K562 (cell line): Measurements from ENCODE around the gene SYT13. TPM values are rescaled to one million over a fixed set of nuclear protein-coding genes. Genes with fewer than 3 reads are reported as not detected.

Experiments used
- ATAC-seq: fragments of 200-7000 bp; cut with Tn5 transposase; 3 replicates; pipeline ENCODE4 v1.9.1; 2020; ENCODE audit warnings: moderate library complexity
- BruUV-seq: library from RNA; stranded (reverse); fragments of 400-500 nt; replicated peaks from 2 replicates; lab custom pipeline; 2021; lab: Mats Ljungman, UMichigan
- CTCF ChIA-PET: fragments of 300-600 bp; formaldehyde crosslinking; extraction: SDS; loops from one replicate; lab custom pipeline; 2021; ENCODE audit warnings: low intra/inter-chr PET ratio; lab: Yijun Ruan, JAX
- POLR2A ChIA-PET: fragments of 300-600, 350-650 bp; sonication (Branson Sonifier 250); formaldehyde crosslinking; extraction: SDS; loops from one replicate; lab custom pipeline; 2021; ENCODE audit warnings: antibody characterized with exemption, inconsistent platforms; lab: Yijun Ruan, JAX
- DNase-seq, 4 experiments: peaks; one replicate each; pipeline versions ENCODE4 v3.0.0 to v3.0.0-alpha.2; 2011 to 2018; ENCODE audit warnings: low spot score in 3 of 4, mixed read lengths in 3 of 4; ENCODE audit errors: extremely low read depth in 1 of 4
- FAIRE-seq: peaks from 2 replicates; lab custom pipeline; 2011; peaks lifted over from hg19 to GRCh38; lab: Jason Lieb, UNC
- H2AFZ ChIP-seq: 2 replicates; pipeline ENCODE4 v1.6.0; 2011; ENCODE audit warnings: low read depth, low read length, control low read depth, inconsistent platforms
- H3K27ac ChIP-seq: fragments of 200-600 bp; 3 replicates; pipeline ENCODE4 v1.8.0; 2011; ENCODE audit warnings: low read depth, mild to moderate bottlenecking, control low read depth, inconsistent platforms, low read length, moderate library complexity, mixed read lengths; ENCODE audit errors: extremely low read depth
- H3K27me3 ChIP-seq, 2 experiments: fragments of 300-600 bp in 1 of 2; 2 replicates in 1 of 2; 3 replicates in 1 of 2; pipeline versions ENCODE4 v1.6.0 to v1.8.0; 2011; ENCODE audit warnings: inconsistent platforms in 2 of 2, low read length in 2 of 2, mild to moderate bottlenecking in 1 of 2, mixed read lengths in 1 of 2, moderate library complexity in 1 of 2; ENCODE audit not compliant: control insufficient read depth in 2 of 2, insufficient read depth in 2 of 2
- H3K36me3 ChIP-seq: fragments of 300-600 bp; 3 replicates; pipeline ENCODE4 v1.8.0; 2011; ENCODE audit warnings: mild to moderate bottlenecking, low read length, inconsistent platforms; ENCODE audit not compliant: control insufficient read depth, insufficient read depth
- H3K4me1 ChIP-seq, 2 experiments: fragments of 200-600 bp in 1 of 2; replicated peaks in 1 of 2; 2 replicates in 1 of 2; 3 replicates in 1 of 2; pipeline versions ENCODE4 v1.5.1 to v1.8.0; 2011; ENCODE audit warnings: inconsistent platforms in 2 of 2, low read length in 2 of 2, mild to moderate bottlenecking in 1 of 2, mixed read lengths in 1 of 2, moderate library complexity in 1 of 2; ENCODE audit not compliant: control insufficient read depth in 2 of 2, insufficient read depth in 2 of 2
- H3K4me2 ChIP-seq: 2 replicates; pipeline ENCODE4 v1.6.1; 2011; ENCODE audit warnings: low read length, control low read depth, inconsistent platforms, mixed read lengths; ENCODE audit not compliant: insufficient read depth
- H3K4me3 ChIP-seq: fragments of 200-600 bp; sonication (generic), shearing (Covaris generic); 2 replicates; pipeline ENCODE4 v1.5.1; 2016; ENCODE audit warnings: control low read depth, inconsistent platforms
- H3K79me2 ChIP-seq: fragments of 200-600 bp; 3 replicates; pipeline ENCODE4 v1.8.0; 2011; ENCODE audit warnings: low read length, inconsistent platforms; ENCODE audit not compliant: control insufficient read depth, insufficient read depth
- H3K9ac ChIP-seq, 2 experiments: 2 replicates each; pipeline versions ENCODE4 v1.6.0 to v1.6.1; 2011; ENCODE audit warnings: low read depth in 2 of 2, low read length in 2 of 2, control low read depth in 1 of 2, inconsistent platforms in 1 of 2, mild to moderate bottlenecking in 1 of 2, mixed read lengths in 1 of 2; ENCODE audit not compliant: insufficient read depth in 1 of 2
- H3K9me1 ChIP-seq: one replicate; pipeline ENCODE4 v1.6.0; 2011; ENCODE audit warnings: inconsistent platforms, mild to moderate bottlenecking, low read length, moderate library complexity; ENCODE audit not compliant: control insufficient read depth, insufficient read depth
- H3K9me3 ChIP-seq: replicated peaks from 2 replicates; pipeline ENCODE4 v1.5.1; 2011; ENCODE audit warnings: low read depth, low read length, inconsistent platforms; ENCODE audit not compliant: control insufficient read depth, insufficient read depth
- H4K20me1 ChIP-seq: replicated peaks from 2 replicates; pipeline ENCODE4 v1.6.1; 2011; ENCODE audit warnings: low read length, inconsistent platforms, mixed read lengths; ENCODE audit not compliant: control insufficient read depth, insufficient read depth
- EP300 ChIP-seq: IDR thresholded peaks from 2 replicates; pipeline ENCODE4 v1.6.1; 2012; ENCODE audit warnings: low read length, improper control_type of control experiment
- GABPB1 ChIP-seq: sonication (generic); formaldehyde crosslinking; IDR thresholded peaks from 2 replicates; pipeline ENCODE4 v1.8.0; 2022; ENCODE audit warnings: mild to moderate bottlenecking, missing genetic modification reagents
- MED1 ChIP-seq: sonication (generic); formaldehyde crosslinking; IDR thresholded peaks from 2 replicates; pipeline ENCODE4 v1.8.1; 2023; ENCODE audit warnings: missing genetic modification reagents, borderline replicate concordance
- PHF20 ChIP-seq: fragments of 450-650 bp; IDR thresholded peaks from 2 replicates; pipeline ENCODE4 v1.6.1; 2018; ENCODE audit not compliant: partially characterized antibody
- POLR3A ChIP-seq: IDR thresholded peaks from 2 replicates; pipeline ENCODE4 v1.6.1; 2011; ENCODE audit warnings: borderline replicate concordance, mild to moderate bottlenecking, moderate library complexity; ENCODE audit not compliant: insufficient read length, insufficient read depth; ENCODE audit errors: extremely low read depth
- SAFB2 ChIP-seq: fragments of 200-400 bp; formaldehyde crosslinking; IDR thresholded peaks from 2 replicates; pipeline ENCODE4 v1.6.1; 2018; ENCODE audit warnings: borderline replicate concordance, low read length, low read depth, moderate library complexity; ENCODE audit not compliant: severe bottlenecking
- TAF9B ChIP-seq: fragments of 450-650 bp; IDR thresholded peaks from 2 replicates; pipeline ENCODE4 v1.6.1; 2018; ENCODE audit warnings: mild to moderate bottlenecking; ENCODE audit not compliant: partially characterized antibody
- ZNF280B ChIP-seq: fragments of 250-450 bp; sonication (Bioruptor Pico); IDR thresholded peaks from 2 replicates; pipeline ENCODE4 v1.5.1; 2021; ENCODE audit warnings: mild to moderate bottlenecking
- ZNF444 ChIP-seq: fragments of 250-450 bp; sonication (Bioruptor Pico); IDR thresholded peaks from 2 replicates; pipeline ENCODE4 v1.4.0; 2020; ENCODE audit warnings: mild to moderate bottlenecking, moderate library complexity
- WGBS: fragments of 100-300 bp; shearing (Covaris generic); methylation state at CpG from one replicate; pipeline ENCODE4 v1.1.6; 2016; ENCODE audit warnings: low coverage, mixed read lengths; ENCODE audit not compliant: insufficient coverage; ENCODE audit errors: missing lambda C conversion rate; 5-methylcytosine and 5-hydroxymethylcytosine counted together
- in situ Hi-C: fragments of 300-500 bp; cut with MboI; formaldehyde crosslinking; loops from 4 replicates; pipeline ENCODE4 v1.15.0; 2018; ENCODE audit warnings: inconsistent platforms, mixed read lengths
- intact Hi-C: fragments of 100-400 bp; cut with micrococcal nuclease; formaldehyde crosslinking; loops from 2 replicates; pipeline ENCODE4 v1.14.2; 2022
- polyA plus RNA-seq, 8 experiments: library from polyadenylated mRNA; depleted of rRNA in 4 of 8; stranded (reverse) in 5 of 8; unstranded in 3 of 8; fragments of >200 nt; fragmentation: Nextera tagmentation in 2 of 8; fragmentation: Illumina TruSeq in 1 of 8; extraction: Ambion mirVana in 2 of 8; extraction: Trizol in 1 of 8; gene quantifications; 2 replicates each; pipeline versions ENCODE4 v1.2.1 to v1.2.3, GENCODE V29; 2011 to 2014; ENCODE audit warnings: inconsistent platforms in 1 of 8, missing spikeins in 1 of 8
- total RNA-seq, 7 experiments: library from RNA; depleted of rRNA in 6 of 7; stranded (reverse); fragments of >200 nt in 6 of 7; fragmentation: Illumina TruSeq in 2 of 7; extraction: Trizol in 2 of 7; gene quantifications; 2 replicates each; pipeline versions ENCODE4 v1.2.1 to v1.2.3, GENCODE V29; 2011 to 2021; ENCODE audit warnings: low replicate concordance in 1 of 7

SYT13 gene
- total and polyA plus RNA-seq, 9 of the 15 experiments (the other 6 are each of a cell fraction or from before 2014, with no cell fraction given) = under 0.01 to 0.13 (median 0.08) TPM; not detected in 2

GRCh38 chr11:45258982-45259530, 27.1 kb downstream of the SYT13 start (continued):
- TF ChIP-seq ZNF280B (CRISPR knock-in tag) (no peak), ZNF444 (no peak), EP300 (no peak), SAFB2 (no peak), MED1 (CRISPR knock-in tag) (no peak)

GRCh38 chr11:45254070-45254469, 32.1 kb downstream of the SYT13 start:
- no peaks in the 10 kb centered on the region; a peak in 1 of 5 replicates for H3K27me3 ChIP-seq
- no peak overlapping the region for H3K27ac ChIP-seq
- no peak overlapping the region for H3K4me3 ChIP-seq
- no peaks in the 10 kb centered on the region for H3K9me3 ChIP-seq
- intact Hi-C loops = loop anchor here (5.0 kb wide), 1 partner anchor 43 kb away; no protein-coding TSS in a partner anchor
- H3K9me1 ChIP-seq = peaks cover 4% of the 10 kb centered on the region
- no TSS peak for BruUV-seq
- peaks cover 0 to 5% of the 10 kb centered on the region in 2 experiments; a peak in 3 of 5 replicates for H3K4me1 ChIP-seq
- H3K9ac ChIP-seq = no peak overlapping the region
- H2AFZ ChIP-seq = peak overlapping the region; percentile 11; the same call in 1 of the 2 replicates
- ChIA-PET CTCF (interaction anchor here (0.7 to 0.8 kb wide), 2 partner anchors 38 to 39 kb away, joined by 3 read pairs; no protein-coding TSS in a partner anchor), POLR2A (interaction anchor here (0.7 kb wide), 1 partner anchor 10 kb away, joined by 3 read pairs; no protein-coding TSS in a partner anchor)
- WGBS = 3% methylated on average over 4 of the region's 4 CpGs
- H3K4me2 ChIP-seq = peak overlapping the region; percentile 35; the same call in 1 of the 2 replicates
- in situ Hi-C loops = no loop called here
- H4K20me1 ChIP-seq = no peaks in the 10 kb centered on the region; the same call in 1 of the 2 replicates
- TF ChIP-seq TAF9B = no peak
- no peak for TF ChIP-seq PHF20
- no peak for TF ChIP-seq POLR3A
- TF ChIP-seq GABPB1 (CRISPR knock-in tag) = no peak
- DNase-seq = no peak
- no peak for ATAC-seq
- FAIRE-seq = no peak
- H3K36me3 ChIP-seq = no peaks in the 10 kb centered on the region
- no peaks in the 10 kb centered on the region for H3K79me2 ChIP-seq
